AG10803 (cell line): Measurements from ENCODE around the gene THAP4.

Experiments
- DNase-seq: peaks from one replicate; pipeline ENCODE4 v3.0.0; 2010; ENCODE audit warnings: low read depth
- H3K4me3 ChIP-seq: 2 replicates; pipeline ENCODE4 v1.5.1; 2011; ENCODE audit warnings: mild to moderate bottlenecking, low read length, control low read depth
- CTCF ChIP-seq: conservative IDR thresholded peaks from 2 replicates; pipeline ENCODE4 v1.5.1; 2011; ENCODE audit warnings: mild to moderate bottlenecking, low read length, control low read depth, inconsistent platforms

THAP4 gene

GRCh38 chr2:241563981-241564595 is 72.9 kb downstream of the THAP4 start:
- no peak for TF ChIP-seq CTCF
- H3K4me3 ChIP-seq: no peak overlapping the region
- DNase-seq: no peak

DNA sequence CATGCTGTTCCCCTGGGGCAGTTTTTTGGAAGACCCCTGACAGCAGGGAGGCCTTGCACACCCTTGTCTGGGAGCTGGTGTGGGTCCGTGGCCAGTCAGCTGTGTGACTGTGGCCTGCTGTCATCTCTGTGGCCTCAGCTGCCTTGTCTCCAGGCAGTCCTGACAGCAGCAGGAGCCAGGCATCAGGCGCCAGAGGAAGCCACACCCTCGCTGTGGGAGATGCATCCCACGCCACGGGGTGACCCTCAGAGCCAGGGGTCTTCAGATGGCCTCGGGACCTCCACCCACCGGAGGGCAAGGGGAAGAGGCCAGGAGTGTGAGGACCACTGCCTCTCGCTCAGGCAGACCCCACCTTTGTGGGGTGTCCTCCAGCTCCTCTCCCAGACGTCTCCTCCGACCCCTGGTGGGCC is 73.4 kb downstream of the THAP4 start:
- no peak for TF ChIP-seq CTCF
- DNase-seq: no peak
- no peak overlapping the region for H3K4me3 ChIP-seq

DNA sequence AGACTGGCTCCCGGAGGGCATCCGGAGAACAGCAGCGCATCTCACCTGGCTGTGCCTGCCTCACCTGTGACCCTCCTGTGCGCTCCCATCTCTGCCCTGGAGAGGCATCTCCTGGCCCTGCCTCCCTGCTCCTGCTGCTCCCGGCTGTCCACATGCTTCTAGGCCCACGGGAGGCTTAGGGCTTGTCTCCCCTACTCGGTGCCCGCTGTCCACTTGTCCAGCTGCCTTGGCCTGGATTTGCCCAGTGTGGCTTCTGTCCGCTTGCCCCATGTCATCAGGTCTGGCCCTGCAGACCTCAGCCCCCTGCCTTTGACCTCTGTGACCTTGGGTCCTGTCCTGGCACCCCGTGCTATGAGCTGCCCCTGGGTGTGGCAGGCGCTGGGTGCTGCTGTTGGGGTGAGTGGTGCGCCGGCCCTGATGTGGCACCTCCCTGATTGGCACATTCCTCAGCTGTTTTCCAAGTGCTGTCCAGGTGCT is 73.9 kb downstream of the THAP4 start:
- H3K4me3 ChIP-seq: no peak overlapping the region
- no peak for TF ChIP-seq CTCF
- no peak for DNase-seq

GRCh38 chr2:241562269-241562891 is 74.6 kb downstream of the THAP4 start:
- H3K4me3 ChIP-seq: no peak overlapping the region
- DNase-seq: no peak
- no peak for TF ChIP-seq CTCF

GRCh38 chr2:241561832-241562231 is 75.1 kb downstream of the THAP4 start:
- no peak for TF ChIP-seq CTCF
- peak; percentile 62 for DNase-seq
- H3K4me3 ChIP-seq: no peak overlapping the region

GRCh38 chr2:241560883-241561474 is 76.0 kb downstream of the THAP4 start:
- no peak for DNase-seq
- no peak for TF ChIP-seq CTCF
- H3K4me3 ChIP-seq: peak overlapping the region; percentile 63

- H3K4me3 ChIP-seq: peak overlapping the region; percentile 63
- DNase-seq: no peak
- TF ChIP-seq CTCF: no peak
These were observed 76.6 kb downstream of the THAP4 start for GRCh38 chr2:241560162-241560882.
